ENCODE measurements around the gene PIH1D2. TPM values are rescaled to one million over a fixed set of nuclear protein-coding genes. Genes with fewer than 3 reads are reported as not detected.

The PIH1D2 gene
- total and polyA plus RNA-seq, 2 of the 4 experiments (the other 2 are of a cell fraction) = 1.1 TPM

GRCh38 chr11:112037527-112037926 lies 36.3 kb downstream of the PIH1D2 start:
- Histone ChIP-seq H2BK5ac (ENCODE audit: low read depth, low read length, poor library complexity, severe bottlenecking) (no peak overlapping the region), H2BK20ac (ENCODE audit: low read depth, low read length) (no peak overlapping the region), H4K5ac (ENCODE audit: low read depth, low read length) (no peak overlapping the region), H2BK15ac (ENCODE audit: low read depth, low read length) (no peak overlapping the region), H3K18ac (ENCODE audit: low read depth, low read length) (no peak overlapping the region), H4K91ac (ENCODE audit: insufficient read depth, low read depth, low read length) (no peak overlapping the region), H3K79me1 (ENCODE audit: low read depth in 1 of 2, low read length in 2 of 2) (peaks cover 0 to 4% of the 10 kb centered on the region in 2 experiments; a peak in 3 of 4 replicates), H3K27me3 (ENCODE audit: control insufficient read depth, insufficient read depth, low read length) (no peaks in the 10 kb centered on the region), H3K23ac (ENCODE audit: low read depth, low read length) (no peak overlapping the region), H2BK120ac (ENCODE audit: low read depth, low read length) (no peak overlapping the region), H3K4me3 (ENCODE audit: insufficient read depth, low read depth, low read length) (no peak overlapping the region), H2AFZ (replicated peaks; ENCODE audit: low read length, poor library complexity) (no peak overlapping the region), H3K4me1 (ENCODE audit: control insufficient read depth, insufficient read depth, low read length) (no peaks in the 10 kb centered on the region), H2AK9ac (replicated peaks; ENCODE audit: low read depth, low read length, poor library complexity) (no peak overlapping the region), H3K27ac (ENCODE audit: insufficient read depth, low read length) (no peak overlapping the region), H3K36me3 (ENCODE audit: control insufficient read depth, insufficient read depth, low read length) (peaks cover 22% of the 10 kb centered on the region), H3K56ac (ENCODE audit: extremely low read depth, insufficient read depth, low read length) (no peak overlapping the region), H3K14ac (replicated peaks; ENCODE audit: low read depth, low read length) (no peak overlapping the region), H3K9me1 (ENCODE audit: insufficient read depth, low read length) (no peaks in the 10 kb centered on the region), H4K20me1 (ENCODE audit: insufficient read depth, low read length) (no peaks in the 10 kb centered on the region), H3K4ac (ENCODE audit: low read depth, low read length) (no peak overlapping the region), H3K4me2 (ENCODE audit: low read depth, low read length) (no peak overlapping the region), H3K9ac (ENCODE audit: low read depth, low read length) (no peak overlapping the region), H3K9me3 (ENCODE audit: control insufficient read depth, insufficient read depth, low read length) (no peaks in the 10 kb centered on the region), H4K8ac (ENCODE audit: low read depth in 2 of 2, low read length in 2 of 2) (no peak overlapping the region), H2AK5ac (ENCODE audit: low read depth, low read length) (no peak overlapping the region)
- DNase-seq (no peak), ATAC-seq (ENCODE audit: low read depth) (no peak)
- dilution Hi-C loops (cut with HindIII; ENCODE audit: low sequenced_read_pairs, unreplicated experiment) = no loop called here
- no TSS peak for BruUV-seq (replicated peaks)
- in situ Hi-C loops (cut with MboI; ENCODE audit: low sequenced_read_pairs) = no loop called here
- intact Hi-C loops (cut with micrococcal nuclease) = no loop called here
- ChIA-PET CTCF (no interaction called here), POLR2A (ENCODE audit: unreplicated experiment) (no interaction called here)
- TF ChIP-seq BHLHE40 (IDR thresholded peaks at IDR 0.05; ENCODE audit: low read depth, low read length) = no peak
- TF ChIP-seq, protein P1, sequence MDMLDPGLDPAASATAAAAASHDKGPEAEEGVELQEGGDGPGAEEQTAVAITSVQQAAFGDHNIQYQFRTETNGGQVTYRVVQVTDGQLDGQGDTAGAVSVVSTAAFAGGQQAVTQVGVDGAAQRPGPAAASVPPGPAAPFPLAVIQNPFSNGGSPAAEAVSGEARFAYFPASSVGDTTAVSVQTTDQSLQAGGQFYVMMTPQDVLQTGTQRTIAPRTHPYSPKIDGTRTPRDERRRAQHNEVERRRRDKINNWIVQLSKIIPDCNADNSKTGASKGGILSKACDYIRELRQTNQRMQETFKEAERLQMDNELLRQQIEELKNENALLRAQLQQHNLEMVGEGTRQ (IDR thresholded peaks at IDR 0.05; ENCODE audit: low read depth, low read length) = no peak
- no peak for TF ChIP-seq RFX5 (IDR thresholded peaks at IDR 0.05; ENCODE audit: low read depth, low read length)
- TF ChIP-seq, protein P2, sequence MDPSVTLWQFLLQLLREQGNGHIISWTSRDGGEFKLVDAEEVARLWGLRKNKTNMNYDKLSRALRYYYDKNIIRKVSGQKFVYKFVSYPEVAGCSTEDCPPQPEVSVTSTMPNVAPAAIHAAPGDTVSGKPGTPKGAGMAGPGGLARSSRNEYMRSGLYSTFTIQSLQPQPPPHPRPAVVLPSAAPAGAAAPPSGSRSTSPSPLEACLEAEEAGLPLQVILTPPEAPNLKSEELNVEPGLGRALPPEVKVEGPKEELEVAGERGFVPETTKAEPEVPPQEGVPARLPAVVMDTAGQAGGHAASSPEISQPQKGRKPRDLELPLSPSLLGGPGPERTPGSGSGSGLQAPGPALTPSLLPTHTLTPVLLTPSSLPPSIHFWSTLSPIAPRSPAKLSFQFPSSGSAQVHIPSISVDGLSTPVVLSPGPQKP (IDR thresholded peaks at IDR 0.05; ENCODE audit: borderline replicate concordance, low read depth, low read length) = no peak
- no peak for TF ChIP-seq CHD1 (IDR thresholded peaks at IDR 0.05; ENCODE audit: low read depth, low read length)
- TF ChIP-seq NFE2L2 (IDR thresholded peaks at IDR 0.05; ENCODE audit: low read depth, low read length) = no peak
- TF ChIP-seq POLR2A (IDR thresholded peaks at IDR 0.05; ENCODE audit: low read depth, low read length) = no peak
- TF ChIP-seq RCOR1 (IDR thresholded peaks at IDR 0.05; ENCODE audit: insufficient replicate concordance, low read length) = no peak
- TF ChIP-seq MXI1 (IDR thresholded peaks at IDR 0.05; ENCODE audit: borderline replicate concordance, low read depth, low read length) = no peak
- TF ChIP-seq CEBPB (IDR thresholded peaks at IDR 0.05; ENCODE audit: low read depth, low read length) = no peak
